PC-9 (cell line): ENCODE measurements around the gene CREB3L1. TPM values are rescaled to one million over a fixed set of nuclear protein-coding genes. Genes with fewer than 3 reads are reported as not detected.
A peak's percentile ranks its signal among the peaks of the same experiment; 100 is the strongest.
"Not testable (repeated sequence)": the region's sequence is repeated elsewhere in the genome, so short reads cannot be mapped to it uniquely, and the experiment has no call there.

Source experiments
- BruUV-seq: library from RNA; stranded (reverse); fragments of 400-500 nt; replicated peaks from 2 replicates; lab custom pipeline; 2021; lab: Mats Ljungman, UMichigan
- CTCF ChIA-PET: fragments of 300-600 bp; sonication (Branson Sonifier 250); formaldehyde crosslinking; loops from one replicate; lab custom pipeline; 2022; ENCODE audit warnings: antibody characterized with exemption; lab: Charles Lee
- POLR2A ChIA-PET: fragments of 300-600 bp; sonication (Branson Sonifier 250); formaldehyde crosslinking; loops from one replicate; lab custom pipeline; 2022; ENCODE audit warnings: antibody characterized with exemption; ENCODE audit not compliant: unreplicated experiment; lab: Charles Lee
- DNase-seq, 2 experiments: peaks; one replicate each; pipeline versions ENCODE4 v3.0.0 to v3.0.0-alpha.2; 2015 to 2022; ENCODE audit warnings: mixed read lengths in 1 of 2
- H2AFZ ChIP-seq: fragments of 200-600 bp; sonication (generic); 2 replicates; pipeline ENCODE4 v1.8.1; 2017; ENCODE audit warnings: antibody characterized with exemption
- H3F3A ChIP-seq: fragments of 200-600 bp; sonication (generic); 2 replicates; pipeline ENCODE4 v1.8.1; 2017; ENCODE audit warnings: antibody characterized with exemption, mild to moderate bottlenecking, low read depth; ENCODE audit not compliant: insufficient read depth
- H3K27ac ChIP-seq: fragments of 200-600 bp; sonication (generic); 2 replicates; pipeline ENCODE4 v1.6.1; 2016; ENCODE audit warnings: mixed run types
- H3K27me3 ChIP-seq: fragments of 200-600 bp; sonication (generic); 2 replicates; pipeline ENCODE4 v1.6.1; 2016; ENCODE audit warnings: low read depth, mixed run types; ENCODE audit not compliant: insufficient read depth
- H3K36me3 ChIP-seq: fragments of 200-600 bp; sonication (generic); 2 replicates; pipeline ENCODE4 v1.6.1; 2016; ENCODE audit warnings: low read depth, mixed run types
- H3K4me1 ChIP-seq: fragments of 200-600 bp; sonication (generic); replicated peaks from 2 replicates; pipeline ENCODE4 v1.6.1; 2016; ENCODE audit warnings: mixed run types; ENCODE audit not compliant: insufficient read depth
- H3K4me2 ChIP-seq: fragments of 200-600 bp; sonication (generic); 2 replicates; pipeline ENCODE4 v1.6.1; 2017; ENCODE audit warnings: mixed run types
- H3K4me3 ChIP-seq: fragments of 200-600 bp; sonication (generic); 2 replicates; pipeline ENCODE4 v1.6.1; 2016; ENCODE audit warnings: mixed run types
- H3K79me2 ChIP-seq: fragments of 200-600 bp; sonication (generic); 2 replicates; pipeline ENCODE4 v1.6.1; 2017; ENCODE audit warnings: low read depth, mixed run types
- H3K9me2 ChIP-seq: fragments of 200-600 bp; sonication (generic); 2 replicates; pipeline ENCODE4 v1.8.1; 2017; ENCODE audit warnings: mild to moderate bottlenecking; ENCODE audit not compliant: insufficient read depth
- H3K9me3 ChIP-seq: fragments of 200-600 bp; sonication (generic); 2 replicates; pipeline ENCODE4 v1.8.1; 2016; ENCODE audit warnings: low read depth; ENCODE audit not compliant: insufficient read depth
- H4K20me1 ChIP-seq: fragments of 200-600 bp; sonication (generic); 2 replicates; pipeline ENCODE4 v1.8.1; 2017; ENCODE audit not compliant: insufficient read depth
- CTCF ChIP-seq: fragments of 200-600 bp; sonication (generic); conservative IDR thresholded peaks from 2 replicates; pipeline ENCODE4 v1.6.1; 2017; ENCODE audit warnings: mixed run types, antibody characterized with exemption, mild to moderate bottlenecking, moderate library complexity
- EZH2 ChIP-seq: fragments of 200-600 bp; sonication (generic); IDR thresholded peaks from 2 replicates; pipeline ENCODE4 v1.8.0; 2017; ENCODE audit warnings: antibody characterized with exemption, low read depth
- intact Hi-C: fragments of 100-400 bp; cut with micrococcal nuclease; formaldehyde crosslinking; loops from one replicate; pipeline ENCODE4 v1.10.0; 2022; ENCODE audit not compliant: unreplicated experiment
- total RNA-seq: library from RNA; stranded (reverse); gene quantifications from 2 replicates; pipeline ENCODE4 v1.2.3, GENCODE V29; 2021

Gene CREB3L1
- total RNA-seq, 1 experiment from 2014 or later, result 3.1 TPM

GRCh38 chr11:46254133-46254491, 23.4 kb upstream of the CREB3L1 start:
- Histone ChIP-seq H2AFZ (no peak overlapping the region), H3K9me3 (no peaks in the 10 kb centered on the region), H3K79me2 (no peaks in the 10 kb centered on the region), H3F3A (no peaks in the 10 kb centered on the region), H3K4me1 (peaks cover 2% of the 10 kb centered on the region), H3K36me3 (no peaks in the 10 kb centered on the region), H3K27me3 (no peaks in the 10 kb centered on the region), H3K4me3 (no peak overlapping the region), H3K27ac (no peak overlapping the region), H4K20me1 (no peaks in the 10 kb centered on the region), H3K4me2 (no peak overlapping the region), H3K9me2 (no peaks in the 10 kb centered on the region)
- DNase-seq, result no peak
- TF ChIP-seq CTCF (no peak), EZH2 (no peak)
- intact Hi-C loops, result no loop called here
- ChIA-PET POLR2A (no interaction called here), CTCF (interaction anchor here (1.0 kb wide), 1 partner anchor 14 kb away, joined by 3 read pairs; no protein-coding TSS in a partner anchor)
- BruUV-seq, result no TSS peak

- intact Hi-C loops, result no loop called here
- Histone ChIP-seq H3K4me1 (no peaks in the 10 kb centered on the region), H3K4me3 (no peak overlapping the region), H3K9me3 (no peaks in the 10 kb centered on the region), H3K4me2 (no peak overlapping the region), H3K9me2 (no peaks in the 10 kb centered on the region), H3K36me3 (no peaks in the 10 kb centered on the region), H3F3A (no peaks in the 10 kb centered on the region), H3K79me2 (no peaks in the 10 kb centered on the region), H3K27me3 (no peaks in the 10 kb centered on the region), H4K20me1 (no peaks in the 10 kb centered on the region), H2AFZ (no peak overlapping the region), H3K27ac (no peak overlapping the region)
- DNase-seq, result peak in 1 of 2 experiments; percentile 27
- POLR2A ChIA-PET, result interaction anchor here (0.5 kb wide), 1 partner anchor 68 kb away, joined by 5 read pairs; no protein-coding TSS in a partner anchor
- TF ChIP-seq EZH2 (no peak), CTCF (no peak)
- no TSS peak for BruUV-seq
- CTCF ChIA-PET, result no interaction called here
Measured at GRCh38 chr11:46256540-46257001, 20.9 kb upstream of the CREB3L1 start.

- H4K20me1 ChIP-seq, H3K9me3 ChIP-seq, H3K27ac ChIP-seq, H3K9me2 ChIP-seq, H3K4me1 ChIP-seq, H3K36me3 ChIP-seq, H3K79me2 ChIP-seq, H3K4me2 ChIP-seq, H3F3A ChIP-seq, H2AFZ ChIP-seq, H3K27me3 ChIP-seq, DNase-seq, H3K4me3 ChIP-seq, CTCF ChIA-PET, BruUV-seq, intact Hi-C loops: not testable (repeated sequence)
- POLR2A ChIA-PET, result interaction anchor here (0.6 kb wide), 1 partner anchor 319 kb away, joined by 4 read pairs; no protein-coding TSS in a partner anchor
Measured at GRCh38 chr11:46259347-46259746, 18.1 kb upstream of the CREB3L1 start.
